GM21786 (cell line): ENCODE data around the gene RNLS.

Experiments
- ATAC-seq: cut with Tn5 transposase; IDR thresholded peaks from one replicate; pipeline ENCODE4 v1.9.1; 2021; ENCODE audit not compliant: unreplicated experiment

Gene RNLS

GRCh38 chr10:88439932-88440331 is 143.2 kb downstream of the RNLS start:
- ATAC-seq: no peak

DNA sequence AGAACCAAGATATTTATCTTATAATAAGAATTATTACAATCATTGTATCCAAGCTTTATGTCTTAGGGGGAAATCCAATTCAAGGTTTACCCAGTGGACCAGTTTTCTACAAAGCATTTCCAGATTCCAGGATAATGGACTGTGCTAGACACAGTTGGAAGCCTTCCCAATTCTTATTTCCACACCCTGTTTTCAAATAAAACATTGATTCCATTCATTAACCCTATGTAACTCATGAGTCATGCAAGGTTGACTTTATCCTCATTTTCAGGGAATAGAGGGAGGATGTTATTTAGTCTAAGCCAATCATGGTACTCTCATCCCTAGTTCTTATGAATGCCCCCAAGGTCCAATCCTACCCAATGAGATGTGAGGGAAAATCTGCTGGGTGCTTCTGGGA is 145.7 kb downstream of the RNLS start:
- ATAC-seq: no peak

DNA sequence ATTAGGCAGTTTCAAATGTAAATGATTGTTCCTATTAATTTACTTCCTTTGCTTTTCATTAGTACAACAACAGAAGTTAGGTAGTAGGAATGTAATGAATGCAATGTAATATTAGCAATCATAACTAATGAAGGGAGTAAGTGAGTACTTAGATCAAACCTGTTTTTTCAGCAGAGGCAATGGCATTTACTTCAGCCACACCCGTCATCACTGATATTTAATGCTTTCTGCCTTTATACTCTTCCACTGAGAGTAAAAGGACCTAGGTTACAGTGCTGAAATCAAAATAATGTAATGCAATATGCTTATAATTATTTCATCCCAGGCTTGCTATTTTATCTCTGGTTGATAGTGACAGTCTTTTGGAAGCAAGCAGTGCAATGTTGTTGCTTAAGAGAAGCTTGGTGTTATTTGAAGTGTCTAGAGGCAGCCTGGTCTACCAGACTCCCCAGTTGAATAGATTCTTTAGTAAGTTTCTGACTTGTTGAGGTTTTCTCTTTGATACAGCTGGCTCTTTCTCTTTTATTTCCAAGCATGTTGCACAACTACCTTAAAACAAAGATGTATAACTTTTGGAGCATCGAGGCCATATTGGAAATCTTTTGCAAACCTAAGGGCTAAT is 149.4 kb downstream of the RNLS start:
- ATAC-seq: no peak

DNA sequence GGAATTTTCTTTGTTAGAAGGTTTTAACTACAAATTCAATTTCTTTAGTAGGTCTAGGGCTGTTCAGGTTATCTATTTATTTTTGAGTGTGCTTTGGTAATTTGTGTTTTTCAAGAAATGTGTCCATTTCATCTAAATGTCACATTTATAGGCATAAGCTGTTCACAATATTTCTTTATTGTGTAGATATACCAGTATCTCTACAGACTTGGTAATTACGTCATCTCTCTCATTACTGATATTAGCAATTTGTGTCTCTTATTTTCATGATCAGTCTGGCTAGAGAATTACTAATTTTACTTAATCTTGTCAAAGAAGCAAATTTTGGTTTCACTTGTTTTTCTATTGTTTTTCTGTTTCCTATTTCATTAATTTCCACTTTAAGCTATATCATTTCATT is 152.0 kb downstream of the RNLS start:
- no peak for ATAC-seq

DNA sequence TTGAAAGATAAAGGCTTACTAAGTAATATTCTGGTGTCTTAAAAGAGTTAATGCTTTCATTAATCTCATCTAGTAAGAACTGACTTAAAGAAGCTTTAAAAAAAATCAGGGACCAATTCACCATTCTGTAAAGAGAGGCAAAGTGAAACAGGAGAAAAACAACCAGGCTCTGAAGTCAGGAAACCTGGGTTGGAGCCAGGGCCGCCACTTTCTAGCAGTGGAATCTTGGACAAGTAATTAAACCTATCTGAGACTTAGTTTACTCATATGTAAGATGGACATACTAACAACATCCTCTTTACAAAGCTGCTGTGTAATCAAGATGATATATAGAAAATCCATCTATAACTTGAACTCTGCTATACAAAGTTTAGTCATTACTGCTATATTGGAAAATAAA is 154.1 kb downstream of the RNLS start:
- ATAC-seq: no peak

DNA sequence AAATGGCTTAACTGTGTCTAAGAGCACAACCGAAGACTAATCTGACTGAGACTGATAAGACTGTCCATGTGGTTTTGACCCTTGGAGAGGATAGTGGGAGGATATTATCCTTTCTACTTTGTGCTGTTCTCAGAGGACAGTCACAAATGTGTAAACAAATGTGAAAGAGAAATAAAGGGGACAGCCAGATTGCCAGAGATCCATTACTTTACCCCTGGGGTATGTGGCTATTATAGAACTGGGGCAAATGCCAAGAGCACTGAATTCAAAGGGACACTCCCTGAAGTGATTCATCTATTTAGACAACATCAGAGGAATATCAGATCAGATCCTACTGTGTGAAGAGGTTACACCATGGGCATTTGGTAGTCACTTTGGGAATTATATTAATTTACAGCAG is 154.7 kb downstream of the RNLS start:
- ATAC-seq: no peak

DNA sequence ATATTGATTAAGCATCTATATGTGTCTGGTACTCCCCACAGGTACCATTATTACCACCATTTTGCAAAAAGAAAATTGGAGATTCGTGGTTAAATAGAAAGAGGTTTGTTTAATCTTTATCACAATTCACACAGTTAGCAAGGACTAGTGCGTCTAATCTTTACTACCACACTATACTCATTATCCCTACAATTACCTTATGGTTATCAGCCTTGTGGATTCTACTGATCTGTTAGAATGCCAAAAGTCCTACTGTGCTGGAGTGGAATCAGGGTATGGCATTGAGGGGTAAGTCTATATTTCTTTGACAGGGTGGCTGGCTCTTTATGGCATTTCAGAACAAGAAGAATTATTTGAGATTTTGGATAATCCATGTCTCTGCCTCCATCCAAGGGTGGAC is 156.1 kb downstream of the RNLS start:
- ATAC-seq: no peak

DNA sequence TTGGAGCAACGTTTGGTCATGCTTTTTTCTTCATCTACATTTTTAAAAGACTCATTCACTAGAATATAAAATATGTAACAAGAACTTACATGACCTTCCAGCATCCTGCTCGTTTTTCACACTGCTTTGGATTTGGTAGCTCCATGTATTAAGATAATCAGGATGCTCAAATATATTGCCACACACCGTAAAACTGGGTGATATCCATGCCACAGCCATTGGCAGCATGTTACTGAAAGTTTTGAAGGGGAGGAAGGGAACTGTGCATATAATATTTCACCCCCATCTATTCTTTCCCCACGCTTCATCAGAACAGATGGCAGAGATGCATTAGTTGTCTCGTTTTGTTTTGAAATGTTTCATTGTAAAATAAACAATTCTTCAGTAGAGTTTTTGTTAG is 158.2 kb downstream of the RNLS start:
- no peak for ATAC-seq

DNA sequence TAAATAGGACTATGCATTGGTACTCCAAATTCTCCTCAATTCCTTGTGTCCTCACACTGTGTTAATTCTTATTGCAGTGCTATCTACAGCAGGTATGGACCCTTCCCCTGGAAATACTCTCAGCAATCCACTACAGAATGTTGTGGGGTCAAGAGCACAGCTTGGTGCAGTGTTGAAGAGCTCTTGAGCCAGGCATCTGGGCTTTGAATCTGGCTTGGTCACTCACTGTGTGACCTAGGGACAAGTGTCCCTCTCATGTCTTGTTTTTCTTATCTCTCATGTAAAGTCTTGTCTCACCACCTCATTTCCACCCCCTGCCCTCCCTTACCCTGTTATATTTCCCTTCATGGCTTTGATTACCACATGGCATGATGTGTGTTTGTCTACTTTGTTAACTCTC is 159.4 kb downstream of the RNLS start:
- ATAC-seq: no peak

DNA sequence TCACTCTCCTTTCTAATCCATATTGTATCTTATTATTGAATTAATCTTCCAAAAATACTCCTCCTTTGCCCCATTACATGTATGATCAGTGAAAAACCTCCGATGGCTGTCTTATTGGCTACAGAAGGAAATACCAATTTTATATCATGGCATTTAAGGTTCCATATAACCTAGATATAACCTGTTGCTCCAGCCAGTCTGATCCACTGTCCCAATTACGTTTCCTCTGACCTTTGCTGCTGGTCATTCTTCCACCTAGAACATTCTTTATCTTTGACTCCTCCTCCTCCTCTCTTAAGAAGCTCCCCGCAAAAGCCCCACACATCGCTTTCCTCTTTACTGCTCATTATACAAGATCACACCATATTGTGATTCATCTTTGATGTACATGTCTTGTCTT is 161.5 kb downstream of the RNLS start:
- no peak for ATAC-seq

DNA sequence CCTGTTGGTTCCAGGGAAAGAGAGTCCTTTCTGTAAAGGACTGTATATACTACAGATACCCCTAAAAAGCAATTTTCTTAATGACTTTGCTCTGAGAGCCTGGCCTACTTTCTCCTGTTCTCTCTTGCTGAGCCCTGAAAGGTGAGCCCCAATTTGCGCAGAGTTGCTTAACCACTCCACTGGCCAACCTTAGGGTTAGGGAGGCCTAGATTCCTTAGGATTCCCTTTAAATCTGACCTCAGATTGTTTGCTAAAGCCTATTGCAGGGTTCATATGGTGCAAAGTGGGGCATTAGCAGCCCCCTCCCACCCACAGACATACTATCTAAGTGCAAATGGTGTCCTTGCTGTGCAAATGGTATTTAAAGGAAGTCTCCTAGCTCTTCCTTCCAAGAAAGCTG is 164.2 kb downstream of the RNLS start:
- ATAC-seq: no peak

DNA sequence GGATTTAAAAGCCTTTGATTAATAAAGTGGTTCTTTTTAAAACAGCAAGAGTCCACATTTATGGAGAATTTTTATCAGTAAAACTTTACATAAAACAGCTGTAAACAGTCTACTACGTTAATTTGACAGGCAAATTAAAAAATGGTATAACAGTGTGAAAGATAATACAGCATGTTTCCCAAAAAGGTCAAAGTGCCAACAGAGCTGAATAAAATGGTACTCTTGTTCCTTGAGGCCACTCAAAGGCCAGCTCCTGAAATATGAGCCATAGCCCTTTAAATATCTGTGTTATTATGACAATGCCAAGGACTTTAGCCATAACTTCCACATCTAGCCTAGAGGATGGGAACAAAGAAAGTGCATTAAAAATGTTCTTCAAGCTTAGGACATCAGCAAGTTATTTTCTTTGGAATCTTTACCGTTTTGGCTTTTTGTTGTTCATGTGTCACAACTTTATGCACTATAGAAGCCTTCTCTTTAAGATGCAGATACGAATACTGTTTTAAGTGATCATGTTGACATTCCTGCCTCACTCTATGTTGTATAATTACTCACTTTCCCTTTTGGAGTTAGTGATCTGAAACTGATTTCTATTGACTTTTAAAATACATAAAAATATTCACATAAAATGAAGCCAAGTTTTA is 165.6 kb downstream of the RNLS start:
- no peak for ATAC-seq

DNA sequence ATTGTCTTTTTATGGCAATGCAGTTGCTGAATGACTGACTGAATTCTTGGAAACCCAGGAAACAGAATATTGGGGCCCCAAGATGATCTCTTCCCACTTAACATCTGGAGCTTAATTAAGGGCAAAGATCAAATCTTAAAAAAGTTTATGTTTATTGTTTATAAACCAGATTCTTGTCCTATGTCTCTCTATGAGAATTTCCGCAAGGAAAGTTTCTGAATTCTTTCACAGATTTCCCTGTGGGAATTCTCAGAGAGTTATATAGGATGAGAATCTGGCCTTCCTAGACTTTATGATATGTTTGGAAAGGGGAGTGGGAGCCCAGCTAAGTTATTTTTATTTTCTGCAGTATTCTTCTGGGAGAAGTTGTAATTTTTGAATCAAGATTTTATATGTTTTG is 166.3 kb downstream of the RNLS start:
- no peak for ATAC-seq

DNA sequence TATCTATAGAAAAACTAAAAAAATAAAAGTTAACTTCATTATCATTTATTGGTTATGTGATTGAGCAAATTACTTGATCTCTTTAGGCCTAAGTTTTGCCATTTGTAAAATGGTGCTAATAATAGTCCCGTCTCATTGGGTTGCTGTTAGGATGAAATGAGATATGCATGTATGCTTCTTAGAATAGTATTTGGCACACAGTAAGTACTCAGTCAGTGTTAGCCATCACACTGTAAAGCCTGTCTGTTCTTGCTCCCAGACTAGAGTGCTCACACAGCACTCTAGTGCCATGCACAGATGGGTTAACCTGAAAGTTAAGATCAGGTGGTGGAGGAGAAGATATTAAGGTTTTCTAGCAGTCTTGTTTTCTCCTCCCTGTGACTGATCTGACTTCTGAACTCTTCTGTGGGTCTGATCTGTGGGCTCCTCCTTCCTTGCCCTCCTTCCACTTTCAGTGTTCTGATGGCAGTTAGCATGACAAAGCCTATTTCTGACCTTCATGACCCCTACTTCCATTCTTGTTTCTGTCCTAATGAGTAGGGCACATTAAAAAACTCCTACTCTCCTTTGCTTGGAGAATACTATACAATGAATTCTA is 167.5 kb downstream of the RNLS start:
- no peak for ATAC-seq

- no peak for ATAC-seq
Measured at GRCh38 chr10:88413412-88413811, 169.7 kb downstream of the RNLS start.

DNA sequence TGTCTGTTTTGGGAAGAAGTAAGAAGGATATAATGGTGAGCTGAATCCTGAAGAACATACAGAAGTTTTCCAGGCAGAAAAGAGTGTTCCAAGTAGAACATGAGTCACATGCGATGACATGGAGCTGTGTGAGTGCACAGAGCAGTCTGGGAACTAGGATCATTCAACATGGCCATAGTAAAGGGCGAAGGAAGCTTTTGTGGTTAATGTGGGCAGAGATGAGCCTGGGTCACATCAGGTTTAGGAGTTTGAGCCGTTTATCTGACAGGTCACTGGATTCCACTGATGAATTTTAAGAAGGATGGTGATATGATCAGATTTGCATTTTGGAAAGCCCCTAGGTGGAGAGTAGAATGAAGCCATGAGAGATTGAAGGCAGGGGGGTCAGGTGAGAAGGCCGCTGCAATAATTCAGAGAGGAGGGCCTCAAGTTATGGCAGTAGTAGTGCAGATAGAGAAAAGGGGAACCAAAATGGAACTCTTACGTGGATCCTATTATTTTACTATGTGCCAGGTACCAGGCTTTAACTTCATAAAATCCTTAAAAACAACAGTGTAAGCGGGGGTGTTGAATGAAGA is 171.3 kb downstream of the RNLS start:
- no peak for ATAC-seq

DNA sequence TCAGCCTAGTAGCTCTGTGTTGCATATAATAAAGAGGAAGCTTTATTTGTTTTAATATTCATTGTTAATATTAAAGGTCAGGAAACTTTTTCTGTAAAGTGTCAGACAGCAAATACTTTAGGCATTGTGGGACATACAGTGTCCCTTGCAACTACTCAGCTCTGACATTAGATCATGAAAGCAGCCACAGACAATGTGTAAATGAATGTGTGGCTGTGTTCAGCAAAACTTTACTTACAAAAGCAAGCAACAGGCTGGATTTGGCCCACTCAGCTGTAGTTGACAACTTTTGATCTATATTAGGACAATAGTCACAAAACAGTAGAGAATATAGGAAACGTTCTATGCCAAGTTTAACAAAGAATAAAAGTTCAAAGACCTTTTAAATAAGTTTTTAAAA is 173.3 kb downstream of the RNLS start:
- ATAC-seq: no peak

- peak; percentile 60 for ATAC-seq
Measured at GRCh38 chr10:88409236-88409635, 173.9 kb downstream of the RNLS start.

DNA sequence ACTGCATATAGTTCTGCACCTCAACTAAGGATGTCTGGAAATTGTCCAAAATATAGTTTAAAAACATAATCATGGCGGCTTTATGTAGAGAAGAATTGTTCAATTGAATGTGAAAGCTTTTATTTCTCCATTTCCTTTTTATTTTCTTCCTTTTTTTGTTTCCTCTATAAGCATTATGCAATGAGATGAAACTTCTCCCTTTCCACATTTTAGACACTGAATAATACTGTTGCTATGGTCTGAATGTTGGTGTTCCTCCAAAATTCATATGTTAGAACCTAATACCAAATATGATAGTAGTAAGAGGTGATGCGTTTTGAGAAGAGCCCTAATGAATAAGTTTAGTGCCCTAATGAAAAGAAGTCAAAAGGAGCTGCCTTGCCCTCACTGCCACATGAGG is 175.0 kb downstream of the RNLS start:
- ATAC-seq: no peak

- ATAC-seq: no peak
Measured at GRCh38 chr10:88404133-88404532, 179.0 kb downstream of the RNLS start.

DNA sequence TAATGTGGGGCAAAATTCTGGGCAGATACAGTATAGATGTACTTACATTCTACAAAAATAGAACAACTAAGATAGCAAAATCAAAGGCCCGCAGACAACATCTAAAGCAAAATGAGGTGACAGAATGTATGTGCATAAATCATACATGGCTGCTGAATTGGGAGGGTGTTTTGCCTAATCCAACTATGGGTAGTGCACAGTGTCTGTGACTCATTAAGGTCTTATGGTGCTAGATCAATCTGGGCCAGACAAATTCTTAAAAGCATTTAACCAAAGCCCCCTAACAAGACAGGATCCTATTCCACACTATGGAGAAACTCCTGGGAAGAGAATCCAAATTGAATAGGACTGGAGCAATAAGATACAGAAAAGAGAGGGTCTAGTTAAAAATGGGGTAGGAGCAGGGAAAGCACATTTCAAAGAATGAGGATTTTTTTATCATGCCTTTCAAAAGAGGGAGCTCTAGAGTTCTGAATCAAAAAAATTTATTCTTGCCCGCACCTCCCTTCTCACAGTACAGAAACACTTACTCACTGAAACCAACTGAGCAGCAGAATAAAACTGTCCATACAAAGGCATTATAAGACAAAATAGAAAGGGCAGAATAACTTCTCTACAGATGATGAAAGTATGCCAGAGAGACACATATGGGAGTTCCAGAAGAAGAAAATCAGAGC is 181.3 kb downstream of the RNLS start:
- no peak for ATAC-seq

DNA sequence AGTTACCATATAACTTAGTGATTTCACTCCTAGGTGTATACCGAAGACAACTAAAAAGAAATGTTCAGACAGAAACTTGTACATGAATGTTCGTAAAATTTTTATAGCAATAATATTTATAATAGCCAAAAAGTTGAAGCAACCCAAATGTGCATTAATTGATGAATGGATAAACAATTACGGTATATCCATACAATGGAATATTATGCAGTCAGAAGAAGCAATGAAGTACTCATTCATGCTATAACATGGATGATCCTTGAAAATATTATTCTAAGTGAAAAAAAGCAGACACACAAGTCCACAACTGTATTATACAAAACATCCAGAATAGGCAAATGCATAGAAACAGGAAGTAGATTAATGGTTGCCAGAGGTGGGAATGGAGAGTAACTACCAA is 183.9 kb downstream of the RNLS start:
- no peak for ATAC-seq
